K562 (cell line): ENCODE results near the gene RNU1-2. TPM values are rescaled to one million over a fixed set of nuclear protein-coding genes. Genes with fewer than 3 reads are reported as not detected.

Source experiments
- BRF2 ChIP-seq: IDR thresholded peaks from 3 replicates; pipeline ENCODE4 v1.6.1; 2011; ENCODE audit warnings: borderline replicate concordance, mild to moderate bottlenecking; ENCODE audit not compliant: insufficient read length, insufficient read depth
- CEBPB ChIP-seq: fragments of 450-650 bp; IDR thresholded peaks from 2 replicates; pipeline ENCODE4 v1.6.1; 2016; ENCODE audit warnings: missing genetic modification characterization, missing compliant biosample characterization
- CREB5 ChIP-seq: fragments of 250-450 bp; sonication (Bioruptor Pico); IDR thresholded peaks from 2 replicates; pipeline ENCODE4 v1.5.0; 2020; ENCODE audit warnings: mild to moderate bottlenecking
- HMG20B ChIP-seq: fragments of 250-450 bp; sonication (Bioruptor Pico); IDR thresholded peaks from 2 replicates; pipeline ENCODE4 v1.5.0; 2021; ENCODE audit warnings: mild to moderate bottlenecking
- HOXB6 ChIP-seq: fragments of 250-450 bp; sonication (Bioruptor Pico); IDR thresholded peaks from 2 replicates; pipeline ENCODE4 v1.5.1; 2022; ENCODE audit warnings: mild to moderate bottlenecking, borderline replicate concordance
- MYNN ChIP-seq, 2 experiments: sonication (generic); formaldehyde crosslinking in 1 of 2; IDR thresholded peaks; 2 replicates each; pipeline versions ENCODE4 v1.5.0 to v1.6.1; 2016 to 2020; ENCODE audit warnings: antibody characterized with exemption in 1 of 2, missing genetic modification reagents in 1 of 2
- ZEB2 ChIP-seq: fragments of 450-650 bp; IDR thresholded peaks from 2 replicates; pipeline ENCODE4 v1.6.1; 2016
- ZNF134 ChIP-seq: fragments of 250-450 bp; sonication (Bioruptor Pico); conservative IDR thresholded peaks from 2 replicates; pipeline ENCODE4 v1.4.0; 2020
- ZNF280B ChIP-seq: fragments of 250-450 bp; sonication (Bioruptor Pico); IDR thresholded peaks from 2 replicates; pipeline ENCODE4 v1.5.1; 2021; ENCODE audit warnings: mild to moderate bottlenecking
- ZNF518B ChIP-seq: fragments of 250-450 bp; sonication (Bioruptor Pico); IDR thresholded peaks from 2 replicates; pipeline ENCODE4 v1.5.0; 2021; ENCODE audit warnings: mild to moderate bottlenecking, moderate library complexity
- polyA plus RNA-seq, 8 experiments: library from polyadenylated mRNA; depleted of rRNA in 4 of 8; stranded (reverse) in 5 of 8; unstranded in 3 of 8; fragments of >200 nt; fragmentation: Nextera tagmentation in 2 of 8; fragmentation: Illumina TruSeq in 1 of 8; extraction: Ambion mirVana in 2 of 8; extraction: Trizol in 1 of 8; gene quantifications; 2 replicates each; pipeline versions ENCODE4 v1.2.1 to v1.2.3, GENCODE V29; 2011 to 2014; ENCODE audit warnings: inconsistent platforms in 1 of 8, missing spikeins in 1 of 8
- total RNA-seq, 7 experiments: library from RNA; depleted of rRNA in 6 of 7; stranded (reverse); fragments of >200 nt in 6 of 7; fragmentation: Illumina TruSeq in 2 of 7; extraction: Trizol in 2 of 7; gene quantifications; 2 replicates each; pipeline versions ENCODE4 v1.2.1 to v1.2.3, GENCODE V29; 2011 to 2021; ENCODE audit warnings: low replicate concordance in 1 of 7

The RNU1-2 gene
- total and polyA plus RNA-seq, 9 of the 15 experiments (the other 6 are each of a cell fraction or from before 2014, with no cell fraction given), result under 0.01 to 32,823 (median 2,538) TPM; not detected in 4

GRCh38 chr1:16905110-16905867 is 9.5 kb downstream of the RNU1-2 start (continued):
- TF ChIP-seq ZNF518B (CRISPR knock-in tag) (peak; percentile 99), CREB5 (CRISPR knock-in tag) (peak; percentile 98), BRF2 (no peak), CEBPB (no peak), ZEB2 (peak; percentile 54), HMG20B (CRISPR knock-in tag) (peak; percentile 99), HOXB6 (CRISPR knock-in tag) (peak; percentile 99), ZNF134 (CRISPR knock-in tag) (peak; percentile 77), MYNN (IDR thresholded peaks at IDR 0.05) (peak; percentile 77; the same call in 1 of the 2 replicates), MYNN (CRISPR knock-in tag; IDR thresholded peaks at IDR 0.05) (no peak), ZNF280B (peak; percentile 98)
